ENCODE measurements around the gene CACFD1.

GRCh38 chr9:133472277-133472645 lies 12.5 kb downstream of the CACFD1 start:
- TF ChIP-seq, protein P1, sequence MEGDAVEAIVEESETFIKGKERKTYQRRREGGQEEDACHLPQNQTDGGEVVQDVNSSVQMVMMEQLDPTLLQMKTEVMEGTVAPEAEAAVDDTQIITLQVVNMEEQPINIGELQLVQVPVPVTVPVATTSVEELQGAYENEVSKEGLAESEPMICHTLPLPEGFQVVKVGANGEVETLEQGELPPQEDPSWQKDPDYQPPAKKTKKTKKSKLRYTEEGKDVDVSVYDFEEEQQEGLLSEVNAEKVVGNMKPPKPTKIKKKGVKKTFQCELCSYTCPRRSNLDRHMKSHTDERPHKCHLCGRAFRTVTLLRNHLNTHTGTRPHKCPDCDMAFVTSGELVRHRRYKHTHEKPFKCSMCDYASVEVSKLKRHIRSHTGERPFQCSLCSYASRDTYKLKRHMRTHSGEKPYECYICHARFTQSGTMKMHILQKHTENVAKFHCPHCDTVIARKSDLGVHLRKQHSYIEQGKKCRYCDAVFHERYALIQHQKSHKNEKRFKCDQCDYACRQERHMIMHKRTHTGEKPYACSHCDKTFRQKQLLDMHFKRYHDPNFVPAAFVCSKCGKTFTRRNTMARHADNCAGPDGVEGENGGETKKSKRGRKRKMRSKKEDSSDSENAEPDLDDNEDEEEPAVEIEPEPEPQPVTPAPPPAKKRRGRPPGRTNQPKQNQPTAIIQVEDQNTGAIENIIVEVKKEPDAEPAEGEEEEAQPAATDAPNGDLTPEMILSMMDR (IDR thresholded peaks at IDR 0.05): no peak
- no peak for TF ChIP-seq POLR2A (IDR thresholded peaks at IDR 0.05)

All from uterus (tissue), 2 donors.